NB4 (cell line): ENCODE results near the gene ATG4B.

Experiments
- CTCF ChIP-seq: IDR thresholded peaks from one replicate; pipeline ENCODE4 v1.5.1; 2012; ENCODE audit warnings: low read depth, low read length
- MAX ChIP-seq: IDR thresholded peaks from 2 replicates; pipeline ENCODE4 v1.6.1; 2011; ENCODE audit warnings: low read depth, low read length
- MYC ChIP-seq: IDR thresholded peaks from 2 replicates; pipeline ENCODE4 v1.6.1; 2011; ENCODE audit warnings: low read depth, low read length
- POLR2A ChIP-seq: IDR thresholded peaks from 2 replicates; pipeline ENCODE4 v1.6.1; 2011; ENCODE audit warnings: mild to moderate bottlenecking; ENCODE audit not compliant: insufficient read length; ENCODE audit errors: extremely low read depth

- TF ChIP-seq CTCF: no peak
- TF ChIP-seq POLR2A: no peak
- TF ChIP-seq MAX: no peak
- TF ChIP-seq MYC: no peak
These were observed 41.5 kb downstream of the ATG4B start for GRCh38 chr2:241678784-241679540.
